HG03095 (cell line): ENCODE results near the gene XYLT1.

ENCODE experiments used
- ATAC-seq: cut with Tn5 transposase; IDR thresholded peaks from one replicate; pipeline ENCODE4 v1.9.1; 2021; ENCODE audit warnings: moderate library complexity; ENCODE audit not compliant: unreplicated experiment

XYLT1 gene

DNA sequence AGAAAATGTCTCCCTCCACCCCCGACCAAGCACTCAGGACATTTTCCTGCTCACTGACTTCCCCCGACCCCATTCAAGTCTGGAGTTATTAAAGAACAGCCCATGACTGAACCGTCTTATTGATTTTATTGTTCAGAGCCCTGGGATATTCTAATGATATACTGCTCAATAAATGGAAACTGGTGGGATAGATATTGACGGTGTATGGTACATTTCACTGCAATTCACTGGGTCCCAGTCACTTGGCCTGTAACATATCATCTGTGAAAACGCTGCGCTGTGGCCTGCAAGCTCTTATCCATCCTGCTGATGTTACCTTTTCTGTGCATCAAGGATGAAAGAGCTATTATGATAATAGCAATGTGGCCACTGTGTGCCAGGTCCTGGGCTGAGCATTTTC lies 258.2 kb downstream of the XYLT1 start:
- ATAC-seq = no peak

DNA sequence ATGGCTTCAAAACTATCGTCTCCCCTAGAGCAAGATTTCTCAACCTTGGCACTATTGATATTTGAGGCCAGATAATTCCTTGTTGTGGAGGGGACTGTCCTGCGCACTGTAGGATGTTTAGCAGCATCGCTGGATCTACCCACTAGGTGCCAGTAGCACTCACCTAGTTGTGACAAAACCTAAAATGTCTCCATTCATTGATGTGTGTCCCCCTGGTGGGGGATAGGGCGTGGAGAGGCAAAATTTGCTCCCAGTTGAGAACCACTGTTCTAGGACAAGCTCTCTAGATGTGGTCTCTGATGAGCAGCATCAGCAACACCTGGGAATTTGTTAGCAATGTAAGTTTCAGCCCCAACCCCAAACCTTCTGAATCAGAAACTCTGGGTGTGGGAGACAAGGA lies 259.0 kb downstream of the XYLT1 start:
- no peak for ATAC-seq

DNA sequence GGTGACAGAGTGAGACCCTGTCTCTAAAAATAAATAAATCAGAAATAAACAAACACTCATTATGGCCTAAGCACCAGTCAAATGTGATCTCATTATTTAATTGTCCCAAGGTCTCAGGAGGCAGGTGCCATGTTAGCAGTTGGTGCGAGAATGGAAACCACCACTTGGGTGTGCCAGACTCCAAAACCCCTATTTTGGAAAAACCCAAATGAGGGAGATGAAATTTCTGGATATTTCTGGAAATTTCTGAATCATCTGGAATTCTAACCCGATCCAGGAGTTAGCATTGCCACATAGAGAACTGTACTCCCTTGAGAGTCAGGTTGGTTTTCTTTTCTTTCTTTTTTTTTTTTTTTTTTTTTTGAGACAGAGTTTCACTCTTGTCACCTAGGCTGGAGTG lies 264.0 kb downstream of the XYLT1 start:
- no peak for ATAC-seq

DNA sequence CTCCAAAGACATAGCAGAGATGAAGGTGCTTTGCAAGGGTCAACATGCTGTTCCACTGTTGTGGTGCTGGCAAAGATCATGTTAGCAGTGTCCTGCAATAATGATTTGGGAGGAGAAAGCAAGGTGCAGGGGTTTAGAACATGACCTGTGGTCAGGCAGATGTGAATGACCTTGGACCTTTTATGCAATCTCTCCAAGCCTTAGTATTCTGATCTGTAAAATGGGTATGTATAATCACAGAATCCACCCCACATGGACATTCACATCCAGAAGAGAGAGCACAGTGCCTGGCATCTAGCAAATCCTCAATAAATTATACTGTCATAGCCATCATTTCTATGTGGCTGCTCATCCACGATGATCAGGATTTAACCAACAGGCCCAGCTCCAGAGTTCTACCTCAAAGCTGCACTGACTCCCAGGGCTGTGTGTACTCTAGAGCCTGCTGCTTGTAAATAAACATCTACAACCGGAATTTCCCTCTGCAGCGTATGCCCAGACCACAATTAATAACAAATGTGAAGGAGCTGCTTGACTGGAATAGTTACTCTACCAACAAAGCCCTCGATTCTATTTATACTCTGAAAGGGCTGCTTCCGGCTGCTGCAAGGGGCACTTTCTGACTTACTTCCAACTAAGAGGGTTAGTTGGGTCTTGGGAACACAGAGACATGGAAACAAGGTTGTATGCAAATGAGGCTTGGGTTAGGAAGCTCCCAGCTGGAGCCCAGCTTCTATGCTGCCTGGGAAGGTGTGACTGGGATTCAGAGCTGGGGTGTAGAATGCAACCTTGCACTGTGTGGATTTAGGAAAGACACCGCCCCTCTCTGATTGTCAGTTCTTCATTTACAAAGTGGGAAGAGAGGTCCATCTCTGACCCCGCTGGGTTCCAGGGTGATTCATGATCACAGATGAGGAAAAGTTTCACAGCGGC lies 265.2 kb downstream of the XYLT1 start:
- no peak for ATAC-seq

DNA sequence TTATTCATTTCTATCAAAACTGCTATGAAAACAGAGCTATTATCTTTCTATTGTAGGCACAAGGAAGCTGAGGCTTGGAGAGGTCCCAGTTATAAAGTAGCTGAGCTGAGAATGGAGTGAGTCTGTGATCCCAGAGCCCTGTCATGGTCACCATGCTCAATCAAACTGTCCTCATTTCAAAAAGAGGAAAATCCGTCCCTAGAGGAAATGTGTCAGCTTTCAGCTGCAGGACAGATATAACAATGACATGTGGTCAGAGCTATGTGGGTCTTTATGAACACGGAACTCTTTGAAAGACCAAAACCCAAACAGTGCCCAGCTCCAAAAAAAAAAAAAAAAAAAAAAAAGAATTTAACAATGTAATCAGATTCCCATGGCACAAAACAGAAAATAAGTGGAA lies 266.1 kb downstream of the XYLT1 start:
- no peak for ATAC-seq

DNA sequence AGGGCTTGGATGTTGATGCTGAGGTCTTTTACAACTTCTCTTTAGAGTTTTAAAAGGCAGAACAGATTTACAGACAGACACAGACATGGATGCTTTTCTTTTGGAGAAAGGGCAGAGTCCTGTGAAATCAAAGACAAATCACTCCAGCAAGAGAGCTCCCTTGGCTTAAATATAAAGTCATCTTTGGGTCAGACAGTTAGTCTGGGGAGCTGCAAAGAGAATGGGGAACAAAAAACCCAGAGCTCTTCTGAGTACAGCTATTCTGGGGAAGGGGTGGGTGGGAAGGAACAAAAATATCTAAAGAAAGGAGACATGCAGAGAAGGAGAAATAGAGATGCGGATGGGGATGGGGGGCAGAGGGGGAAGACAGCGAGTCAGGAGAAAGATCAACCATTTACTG lies 266.6 kb downstream of the XYLT1 start:
- no peak for ATAC-seq

DNA sequence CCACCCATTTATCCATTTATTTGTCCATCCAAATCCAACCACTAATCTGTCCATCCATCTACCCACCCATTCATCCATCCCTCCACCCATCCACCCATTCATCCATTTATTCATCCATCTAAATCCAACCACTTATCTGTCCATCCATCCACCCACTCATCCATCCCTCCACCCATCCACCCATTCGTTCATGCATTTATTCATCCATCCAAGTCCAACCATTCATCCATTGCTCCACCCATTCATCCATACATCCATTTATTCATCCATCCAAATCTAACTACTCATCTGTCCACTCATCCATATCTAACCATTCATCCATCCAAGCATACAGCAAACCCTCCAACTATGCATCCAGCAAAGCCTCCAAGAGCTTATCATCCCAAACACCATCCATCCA lies 267.3 kb downstream of the XYLT1 start:
- ATAC-seq = no peak

DNA sequence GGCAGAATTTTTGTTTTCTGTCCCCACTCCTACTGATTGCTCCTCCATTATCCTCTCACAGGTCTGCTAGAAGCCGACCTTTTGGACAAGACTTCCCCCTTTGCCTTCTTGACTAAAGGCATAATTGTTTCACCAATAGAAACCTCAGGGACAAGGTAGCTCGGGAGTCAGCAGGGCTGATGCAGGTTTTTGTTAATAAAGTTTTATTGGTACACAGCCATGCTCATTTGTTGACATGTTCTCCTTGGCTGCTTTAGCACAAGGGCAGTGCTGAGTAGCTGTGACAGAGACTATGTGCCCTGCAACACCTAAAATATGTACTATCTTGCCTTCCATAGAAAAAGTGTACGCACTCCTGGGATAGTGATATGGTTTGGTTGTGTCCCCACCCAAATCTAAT lies 271.6 kb downstream of the XYLT1 start:
- no peak for ATAC-seq

DNA sequence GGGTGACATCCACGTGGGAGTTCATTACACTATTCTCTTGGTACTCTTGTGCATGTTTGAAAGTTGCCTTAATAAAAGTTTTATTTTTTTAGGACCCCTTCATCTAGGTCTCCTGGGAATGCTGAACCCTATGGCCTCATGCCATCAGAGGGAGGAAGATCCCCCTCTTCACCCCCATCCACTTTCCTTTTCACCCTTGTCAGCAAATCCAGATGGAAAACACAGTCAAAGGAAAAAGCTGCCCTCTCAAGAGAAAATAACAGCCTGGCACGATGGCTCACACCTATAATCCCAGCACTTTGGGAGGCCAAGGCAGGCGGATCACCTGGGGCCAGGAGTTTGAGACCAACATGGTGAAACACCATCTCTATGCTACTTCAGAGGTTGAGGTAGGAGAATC lies 274.2 kb downstream of the XYLT1 start:
- no peak for ATAC-seq

DNA sequence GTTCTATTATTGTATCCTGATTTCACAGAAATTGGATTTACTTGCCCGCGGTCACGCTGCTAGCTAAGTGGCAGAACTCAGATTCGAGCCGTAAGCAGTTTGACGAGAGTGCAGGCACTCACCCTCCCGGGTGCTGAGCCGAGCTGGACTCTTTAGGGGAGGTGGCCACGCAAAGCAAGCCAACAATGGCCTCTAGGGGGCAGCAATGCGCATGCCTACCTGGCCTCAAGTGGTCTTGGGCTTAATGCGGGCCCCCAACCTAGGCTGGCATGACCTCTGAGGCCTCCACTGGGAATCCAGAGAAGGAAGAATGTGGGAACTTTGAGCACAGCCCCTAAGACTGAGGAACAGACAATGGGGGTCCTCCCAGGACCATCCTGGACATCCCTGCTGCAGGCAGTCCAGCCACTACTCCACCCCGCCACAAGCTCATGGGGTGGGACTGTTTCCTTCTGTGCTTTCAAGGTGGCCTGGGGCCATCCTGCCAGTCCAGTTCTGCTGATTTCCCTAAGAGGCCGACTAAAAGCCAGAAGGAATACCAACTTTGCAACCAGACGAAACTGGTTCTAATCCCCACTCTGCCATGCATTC lies 276.5 kb downstream of the XYLT1 start:
- ATAC-seq = no peak

DNA sequence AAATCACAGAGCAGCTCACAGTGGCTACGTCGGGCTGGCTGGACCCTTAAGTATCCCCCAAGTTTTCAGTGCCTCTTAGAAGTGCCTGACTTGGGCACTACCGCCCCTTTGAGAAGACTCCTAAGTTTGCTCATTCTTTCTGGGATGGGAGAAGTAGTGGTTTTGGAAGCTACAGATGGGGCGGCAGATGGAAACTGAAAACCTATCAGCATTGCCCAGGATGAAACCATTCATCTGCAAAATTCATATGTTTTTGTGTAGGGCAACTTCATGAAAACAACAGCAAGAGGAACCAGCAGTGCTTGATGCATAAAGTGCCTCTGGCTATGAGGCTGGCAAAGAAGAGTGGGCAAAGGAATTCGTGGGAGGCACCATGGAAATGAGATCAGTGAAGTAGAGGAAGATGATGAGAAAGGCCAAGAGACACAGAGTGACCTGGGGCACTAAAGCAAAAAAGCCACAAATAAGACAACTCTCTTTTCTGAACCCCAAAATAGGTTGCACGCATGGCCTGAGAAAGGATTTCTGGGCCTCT lies 277.1 kb downstream of the XYLT1 start:
- ATAC-seq = no peak

DNA sequence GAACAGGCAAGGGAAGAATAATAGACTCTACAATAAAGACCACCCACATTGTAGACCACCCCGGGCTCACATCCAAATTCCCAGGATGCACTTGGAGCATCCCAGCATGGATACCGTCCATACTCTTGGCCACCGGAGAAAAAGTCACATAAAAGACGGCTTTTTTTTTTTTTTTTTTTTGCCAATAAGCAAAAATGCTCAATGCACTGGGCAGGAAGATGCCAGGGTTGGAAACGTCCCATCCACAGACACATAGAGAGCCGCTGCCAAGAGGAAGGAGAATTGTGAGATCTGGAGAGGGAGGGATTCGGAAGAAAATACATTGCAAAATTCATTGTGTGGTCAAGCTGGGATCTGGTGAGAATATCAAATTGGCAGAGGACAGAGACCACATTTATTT lies 286.7 kb downstream of the XYLT1 start:
- no peak for ATAC-seq

DNA sequence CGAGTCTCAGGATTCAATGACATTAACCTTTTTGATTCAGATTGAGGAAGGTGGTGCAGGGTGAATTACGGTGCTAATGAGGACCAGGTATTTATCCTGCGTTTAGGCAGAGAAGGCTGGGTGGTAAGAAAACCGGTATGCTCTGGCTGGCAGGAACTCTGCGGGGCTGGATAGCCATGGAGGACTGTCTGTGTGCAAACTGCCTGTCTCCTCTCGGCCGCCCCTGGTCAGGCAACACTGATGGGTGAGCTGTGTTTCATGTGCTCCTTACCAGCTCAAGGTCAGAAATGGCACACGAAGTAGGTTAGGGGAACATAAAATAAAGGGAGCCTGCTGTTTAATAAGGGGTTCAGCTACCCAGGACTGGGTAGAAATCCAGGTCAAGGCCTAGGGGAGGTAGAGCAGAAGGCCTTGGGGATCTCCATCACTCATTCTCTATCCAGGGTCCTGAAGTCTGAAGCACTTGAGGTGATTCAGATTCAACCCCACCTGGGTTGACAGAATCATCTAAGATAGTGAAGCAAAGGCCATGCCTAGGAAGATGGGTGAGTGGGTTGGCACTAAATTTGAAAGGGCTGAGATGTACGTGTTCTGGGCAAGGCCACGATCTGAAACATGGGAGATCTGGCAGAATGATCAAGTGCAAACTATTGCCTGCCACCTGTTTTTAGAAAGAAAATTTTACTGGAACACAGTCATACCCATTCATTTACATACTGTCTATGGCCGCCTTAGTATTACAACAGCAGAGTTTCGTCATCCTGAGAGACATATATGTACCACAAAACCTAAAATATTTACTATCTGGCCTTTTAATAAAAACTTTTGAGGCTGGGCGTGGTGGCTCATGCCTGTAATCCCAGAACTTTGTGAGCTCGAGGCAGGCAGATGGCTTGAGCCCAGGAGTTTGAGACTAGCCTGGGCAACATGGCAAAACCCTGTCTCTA lies 292.5 kb downstream of the XYLT1 start:
- no peak for ATAC-seq

DNA sequence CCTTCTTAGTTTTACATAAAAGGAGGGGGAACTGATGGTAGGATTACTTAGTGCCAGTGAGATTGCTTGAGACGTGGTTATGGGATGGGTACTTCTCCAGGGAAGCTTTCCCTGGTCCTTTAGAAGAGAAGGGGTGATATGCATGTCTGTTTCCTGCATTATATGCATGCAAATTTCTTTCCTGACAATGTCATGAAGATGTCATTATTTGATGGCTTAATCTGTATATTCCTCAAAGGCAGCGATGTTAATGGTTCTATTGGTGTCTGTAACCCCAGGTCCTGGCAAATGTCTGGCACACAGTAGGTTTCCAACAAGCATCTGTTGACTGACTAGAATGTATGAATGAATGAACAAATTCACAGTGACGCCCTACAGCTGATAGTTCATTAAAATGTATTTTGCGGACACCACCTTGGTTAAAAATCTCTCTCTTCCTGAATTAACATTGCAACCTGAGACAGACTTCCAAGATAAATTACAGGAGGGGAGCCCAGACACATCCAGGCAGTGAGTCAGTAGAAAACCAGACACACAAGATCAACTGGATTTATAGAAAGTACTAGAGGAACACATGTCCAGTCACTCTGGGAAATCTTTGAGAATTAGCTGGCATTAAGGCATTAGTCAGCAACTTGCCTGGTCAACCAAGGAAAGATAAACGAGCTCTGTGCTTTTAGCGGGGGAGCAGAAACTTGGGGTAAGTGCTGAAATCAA lies 293.4 kb downstream of the XYLT1 start:
- ATAC-seq = no peak

DNA sequence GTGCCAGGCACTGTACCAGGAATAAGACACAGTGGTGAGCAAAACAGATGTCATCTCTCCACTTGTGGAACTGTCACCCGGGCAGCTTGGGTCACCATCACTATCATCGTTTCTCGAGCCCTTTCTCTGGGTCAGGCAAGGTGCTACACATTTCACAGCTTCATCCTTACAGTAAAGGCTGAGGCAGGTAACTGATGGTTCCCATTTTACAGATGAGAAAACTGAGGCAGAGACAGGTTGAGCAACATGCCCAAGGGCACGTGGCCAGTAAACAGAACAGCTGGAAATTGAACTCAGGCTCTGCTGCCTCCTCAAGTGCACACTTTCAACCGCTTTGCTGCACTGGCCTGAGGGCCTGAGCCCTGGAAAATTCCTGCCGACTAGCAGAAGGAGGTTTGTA lies 294.6 kb downstream of the XYLT1 start:
- ATAC-seq = no peak

DNA sequence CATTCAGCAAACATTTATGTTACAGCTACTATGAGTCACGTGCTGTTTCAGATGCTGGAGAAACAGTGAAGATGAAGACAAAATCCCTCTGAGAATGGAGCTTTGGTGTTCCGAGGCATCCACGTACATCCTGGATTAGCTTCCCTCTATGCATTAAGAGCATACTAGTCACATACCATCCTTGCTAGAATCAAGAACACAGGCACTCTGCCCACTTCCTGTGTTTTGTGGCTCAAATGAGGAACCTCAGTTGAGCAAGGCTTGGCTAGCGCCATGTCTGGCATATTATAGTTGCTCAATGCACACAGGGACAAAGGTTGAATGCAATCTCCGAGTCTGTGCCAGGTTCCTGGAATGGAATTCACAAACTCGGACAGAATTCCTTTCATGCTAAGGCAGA lies 297.5 kb downstream of the XYLT1 start:
- ATAC-seq = no peak

DNA sequence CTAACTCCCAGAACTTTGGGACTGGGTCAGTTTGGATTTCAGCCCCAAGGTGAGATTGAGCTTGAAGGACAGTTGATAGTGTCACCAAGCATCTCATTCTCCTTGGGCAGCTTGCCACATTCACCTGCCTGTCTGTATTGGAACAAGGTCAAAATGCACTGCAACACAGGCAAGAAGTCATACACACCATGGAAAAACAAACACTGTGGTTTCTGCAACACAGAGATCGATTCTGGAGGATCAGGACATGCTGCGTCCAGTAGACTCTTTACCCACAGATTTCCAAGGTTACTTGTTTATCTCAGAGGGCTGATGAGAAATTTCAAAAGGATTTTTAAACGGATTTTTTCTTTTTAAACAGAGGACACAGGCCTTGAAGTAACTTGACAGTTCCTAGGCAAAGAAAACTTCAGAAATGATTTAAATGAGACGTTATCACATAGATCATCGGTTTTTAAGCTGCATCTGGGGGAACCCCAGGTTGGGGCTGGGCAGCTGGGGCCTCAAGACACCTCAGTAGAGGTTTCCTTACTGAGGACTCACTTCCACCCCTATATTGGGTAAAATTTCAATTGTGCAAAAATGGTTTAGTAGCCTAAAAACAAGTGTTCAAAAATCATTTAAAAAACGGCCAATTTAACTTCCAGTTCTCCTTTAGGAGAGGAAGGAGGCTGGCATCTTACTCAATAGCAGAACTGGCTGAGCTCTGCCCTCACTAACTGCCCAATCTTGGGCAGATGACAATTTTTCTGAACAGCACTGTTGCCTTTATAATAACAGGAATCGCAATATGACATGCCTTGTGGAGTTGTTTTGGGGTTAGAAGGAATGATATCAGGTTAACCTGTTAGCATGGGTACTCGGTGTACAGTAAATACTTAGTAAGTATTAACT lies 299.3 kb downstream of the XYLT1 start:
- ATAC-seq = no peak

DNA sequence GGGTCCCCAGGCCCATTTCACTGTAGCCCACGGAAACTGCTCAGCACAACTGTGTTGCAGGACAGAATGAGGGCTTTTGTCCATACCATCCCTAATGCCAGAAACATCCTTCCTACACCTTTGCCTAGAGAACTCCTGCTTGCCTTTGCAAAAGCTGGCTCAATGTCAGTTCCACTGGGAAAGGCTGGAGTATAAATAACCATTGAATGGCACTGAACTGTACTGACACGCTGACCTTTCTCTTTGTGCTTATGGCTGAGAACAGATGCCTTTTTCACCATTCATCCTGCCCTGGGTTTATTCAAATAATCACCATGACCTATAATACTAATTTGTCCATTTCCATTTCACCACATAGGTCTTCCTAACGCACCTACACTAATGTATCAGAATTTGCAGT lies 300.3 kb downstream of the XYLT1 start:
- no peak for ATAC-seq

DNA sequence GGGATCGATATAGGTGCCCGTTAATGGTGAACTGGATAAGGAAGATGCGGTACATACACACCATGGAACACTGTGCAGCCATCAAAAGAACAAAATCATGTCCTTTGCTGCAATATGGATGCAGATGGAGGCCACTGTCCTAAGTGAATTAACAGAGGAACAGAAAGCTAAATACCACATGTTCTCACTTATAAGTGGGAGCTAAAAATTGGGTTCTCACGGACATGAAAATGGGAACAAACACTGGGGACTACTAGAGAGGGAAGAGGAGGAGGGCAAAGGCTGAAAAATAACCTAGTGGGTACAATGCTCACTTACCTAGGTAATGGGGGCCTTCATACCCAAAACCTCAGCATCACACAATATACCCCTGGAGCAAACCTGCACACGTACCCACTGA lies 302.6 kb downstream of the XYLT1 start:
- no peak for ATAC-seq

DNA sequence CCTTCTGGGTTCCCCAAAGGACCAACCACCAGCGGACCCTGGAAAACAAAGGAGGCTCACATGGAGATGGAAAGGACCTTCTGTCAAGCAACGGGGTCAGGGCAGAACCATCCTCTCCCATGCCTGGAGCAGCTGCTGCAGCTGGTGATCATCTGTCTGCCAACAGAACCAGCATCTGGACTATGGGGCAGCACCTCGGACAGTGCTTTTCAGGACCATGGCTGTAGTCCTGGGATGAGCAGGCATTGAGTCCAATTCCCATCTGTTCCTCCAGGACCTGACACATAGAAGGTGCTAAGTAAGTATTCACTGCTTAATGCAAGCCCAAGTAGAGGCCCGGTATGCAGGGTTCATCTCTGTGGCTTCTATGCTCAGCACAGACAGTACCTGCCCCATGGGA lies 304.7 kb downstream of the XYLT1 start:
- no peak for ATAC-seq
